H1 (cell line): Measurements from ENCODE around the gene GP5. TPM values are rescaled to one million over a fixed set of nuclear protein-coding genes. Genes with fewer than 3 reads are reported as not detected.

Experiments
- CBX5 ChIP-seq: fragments of 300-800, 300-1000 bp; sonication (generic); IDR thresholded peaks from 2 replicates; pipeline ENCODE4 v1.7.1; 2016; ENCODE audit warnings: antibody characterized with exemption, low read length, low read depth
- EGR1 ChIP-seq: IDR thresholded peaks from 2 replicates; pipeline ENCODE4 v1.6.1; 2011; ENCODE audit warnings: low read depth, low read length, borderline replicate concordance
- KDM4A ChIP-seq: IDR thresholded peaks from one replicate; pipeline ENCODE4 v1.7.1; 2012; ENCODE audit warnings: low read depth, mild to moderate bottlenecking, moderate library complexity, low read length, inconsistent platforms; ENCODE audit not compliant: severe bottlenecking
- SP1 ChIP-seq: IDR thresholded peaks from 2 replicates; pipeline ENCODE4 v1.6.1; 2011; ENCODE audit warnings: low read depth, low read length
- SP4 ChIP-seq: IDR thresholded peaks from 2 replicates; pipeline ENCODE4 v1.6.1; 2012; ENCODE audit warnings: low read length, inconsistent platforms
- polyA plus RNA-seq, 7 experiments: library from polyadenylated mRNA; depleted of rRNA in 3 of 7; stranded (reverse) in 5 of 7; unstranded in 2 of 7; fragments of >200 nt in 5 of 7; fragments of 200-250 nt in 2 of 7; gene quantifications; 1 replicate in 5 of 7; 2 replicates in 1 of 7; 4 replicates in 1 of 7; pipeline versions ENCODE4 v1.2.1 to v1.2.3, GENCODE V29; 2011 to 2013; ENCODE audit warnings: missing spikeins in 2 of 7, mixed read lengths in 2 of 7
- total RNA-seq: library from RNA; stranded (reverse); fragmentation: NEBNext Ultra II Directional; extraction: Animal tissue kit (Norgen Biotek cat#: 25700); gene quantifications from 2 replicates; pipeline ENCODE4 v1.2.1, GENCODE V29; 2021
- TF ChIP-seq, protein P1 (sequence below): fragments of 300-600 bp; sonication (generic); IDR thresholded peaks from 2 replicates; pipeline ENCODE4 v1.7.1; 2012; ENCODE audit warnings: low read length, moderate library complexity, mild to moderate bottlenecking, inconsistent platforms; ENCODE audit not compliant: insufficient replicate concordance

The GP5 gene
- total and polyA plus RNA-seq, 2 of the 8 experiments (the other 6 are each of a cell fraction or from before 2014, with no cell fraction given): 0.13 to 0.14 TPM

GRCh38 chr3:194374935-194375334 lies 24.1 kb downstream of the GP5 start (continued):
- TF ChIP-seq, protein P1, sequence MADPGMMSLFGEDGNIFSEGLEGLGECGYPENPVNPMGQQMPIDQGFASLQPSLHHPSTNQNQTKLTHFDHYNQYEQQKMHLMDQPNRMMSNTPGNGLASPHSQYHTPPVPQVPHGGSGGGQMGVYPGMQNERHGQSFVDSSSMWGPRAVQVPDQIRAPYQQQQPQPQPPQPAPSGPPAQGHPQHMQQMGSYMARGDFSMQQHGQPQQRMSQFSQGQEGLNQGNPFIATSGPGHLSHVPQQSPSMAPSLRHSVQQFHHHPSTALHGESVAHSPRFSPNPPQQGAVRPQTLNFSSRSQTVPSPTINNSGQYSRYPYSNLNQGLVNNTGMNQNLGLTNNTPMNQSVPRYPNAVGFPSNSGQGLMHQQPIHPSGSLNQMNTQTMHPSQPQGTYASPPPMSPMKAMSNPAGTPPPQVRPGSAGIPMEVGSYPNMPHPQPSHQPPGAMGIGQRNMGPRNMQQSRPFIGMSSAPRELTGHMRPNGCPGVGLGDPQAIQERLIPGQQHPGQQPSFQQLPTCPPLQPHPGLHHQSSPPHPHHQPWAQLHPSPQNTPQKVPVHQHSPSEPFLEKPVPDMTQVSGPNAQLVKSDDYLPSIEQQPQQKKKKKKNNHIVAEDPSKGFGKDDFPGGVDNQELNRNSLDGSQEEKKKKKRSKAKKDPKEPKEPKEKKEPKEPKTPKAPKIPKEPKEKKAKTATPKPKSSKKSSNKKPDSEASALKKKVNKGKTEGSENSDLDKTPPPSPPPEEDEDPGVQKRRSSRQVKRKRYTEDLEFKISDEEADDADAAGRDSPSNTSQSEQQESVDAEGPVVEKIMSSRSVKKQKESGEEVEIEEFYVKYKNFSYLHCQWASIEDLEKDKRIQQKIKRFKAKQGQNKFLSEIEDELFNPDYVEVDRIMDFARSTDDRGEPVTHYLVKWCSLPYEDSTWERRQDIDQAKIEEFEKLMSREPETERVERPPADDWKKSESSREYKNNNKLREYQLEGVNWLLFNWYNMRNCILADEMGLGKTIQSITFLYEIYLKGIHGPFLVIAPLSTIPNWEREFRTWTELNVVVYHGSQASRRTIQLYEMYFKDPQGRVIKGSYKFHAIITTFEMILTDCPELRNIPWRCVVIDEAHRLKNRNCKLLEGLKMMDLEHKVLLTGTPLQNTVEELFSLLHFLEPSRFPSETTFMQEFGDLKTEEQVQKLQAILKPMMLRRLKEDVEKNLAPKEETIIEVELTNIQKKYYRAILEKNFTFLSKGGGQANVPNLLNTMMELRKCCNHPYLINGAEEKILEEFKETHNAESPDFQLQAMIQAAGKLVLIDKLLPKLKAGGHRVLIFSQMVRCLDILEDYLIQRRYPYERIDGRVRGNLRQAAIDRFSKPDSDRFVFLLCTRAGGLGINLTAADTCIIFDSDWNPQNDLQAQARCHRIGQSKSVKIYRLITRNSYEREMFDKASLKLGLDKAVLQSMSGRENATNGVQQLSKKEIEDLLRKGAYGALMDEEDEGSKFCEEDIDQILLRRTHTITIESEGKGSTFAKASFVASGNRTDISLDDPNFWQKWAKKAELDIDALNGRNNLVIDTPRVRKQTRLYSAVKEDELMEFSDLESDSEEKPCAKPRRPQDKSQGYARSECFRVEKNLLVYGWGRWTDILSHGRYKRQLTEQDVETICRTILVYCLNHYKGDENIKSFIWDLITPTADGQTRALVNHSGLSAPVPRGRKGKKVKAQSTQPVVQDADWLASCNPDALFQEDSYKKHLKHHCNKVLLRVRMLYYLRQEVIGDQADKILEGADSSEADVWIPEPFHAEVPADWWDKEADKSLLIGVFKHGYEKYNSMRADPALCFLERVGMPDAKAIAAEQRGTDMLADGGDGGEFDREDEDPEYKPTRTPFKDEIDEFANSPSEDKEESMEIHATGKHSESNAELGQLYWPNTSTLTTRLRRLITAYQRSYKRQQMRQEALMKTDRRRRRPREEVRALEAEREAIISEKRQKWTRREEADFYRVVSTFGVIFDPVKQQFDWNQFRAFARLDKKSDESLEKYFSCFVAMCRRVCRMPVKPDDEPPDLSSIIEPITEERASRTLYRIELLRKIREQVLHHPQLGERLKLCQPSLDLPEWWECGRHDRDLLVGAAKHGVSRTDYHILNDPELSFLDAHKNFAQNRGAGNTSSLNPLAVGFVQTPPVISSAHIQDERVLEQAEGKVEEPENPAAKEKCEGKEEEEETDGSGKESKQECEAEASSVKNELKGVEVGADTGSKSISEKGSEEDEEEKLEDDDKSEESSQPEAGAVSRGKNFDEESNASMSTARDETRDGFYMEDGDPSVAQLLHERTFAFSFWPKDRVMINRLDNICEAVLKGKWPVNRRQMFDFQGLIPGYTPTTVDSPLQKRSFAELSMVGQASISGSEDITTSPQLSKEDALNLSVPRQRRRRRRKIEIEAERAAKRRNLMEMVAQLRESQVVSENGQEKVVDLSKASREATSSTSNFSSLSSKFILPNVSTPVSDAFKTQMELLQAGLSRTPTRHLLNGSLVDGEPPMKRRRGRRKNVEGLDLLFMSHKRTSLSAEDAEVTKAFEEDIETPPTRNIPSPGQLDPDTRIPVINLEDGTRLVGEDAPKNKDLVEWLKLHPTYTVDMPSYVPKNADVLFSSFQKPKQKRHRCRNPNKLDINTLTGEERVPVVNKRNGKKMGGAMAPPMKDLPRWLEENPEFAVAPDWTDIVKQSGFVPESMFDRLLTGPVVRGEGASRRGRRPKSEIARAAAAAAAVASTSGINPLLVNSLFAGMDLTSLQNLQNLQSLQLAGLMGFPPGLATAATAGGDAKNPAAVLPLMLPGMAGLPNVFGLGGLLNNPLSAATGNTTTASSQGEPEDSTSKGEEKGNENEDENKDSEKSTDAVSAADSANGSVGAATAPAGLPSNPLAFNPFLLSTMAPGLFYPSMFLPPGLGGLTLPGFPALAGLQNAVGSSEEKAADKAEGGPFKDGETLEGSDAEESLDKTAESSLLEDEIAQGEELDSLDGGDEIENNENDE: no peak
- TF ChIP-seq KDM4A (no peak), EGR1 (no peak), SP4 (no peak), CBX5 (no peak), SP1 (no peak)
